LNCaP clone FGC (cell line): ENCODE measurements around the gene MDM4.

Experiments used
- DNase-seq: peaks from one replicate; pipeline ENCODE4 v3.0.0-alpha.2; 2011; ENCODE audit warnings: low read depth
- H3K4me3 ChIP-seq: 2 replicates; pipeline ENCODE4 v1.5.1; 2011; ENCODE audit warnings: mild to moderate bottlenecking, low read depth, low read length, control low read depth
- CTCF ChIP-seq: IDR thresholded peaks from 2 replicates; pipeline ENCODE4 v1.5.1; 2012; ENCODE audit warnings: mild to moderate bottlenecking; ENCODE audit not compliant: control insufficient read depth, insufficient read depth; ENCODE audit errors: extremely low read depth

MDM4 gene

GRCh38 chr1:204493145-204493983 is 22.8 kb upstream of the MDM4 start:
- peak overlapping the region; percentile 87 for H3K4me3 ChIP-seq
- DNase-seq, result no peak
- TF ChIP-seq CTCF, result no peak

GRCh38 chr1:204493984-204494280 is 22.3 kb upstream of the MDM4 start:
- TF ChIP-seq CTCF, result no peak
- DNase-seq, result peak; percentile 52
- peak overlapping the region; percentile 87 for H3K4me3 ChIP-seq

- H3K4me3 ChIP-seq, result peak within 1 kb of the TSS; percentile 87
- TF ChIP-seq CTCF, result peak; percentile 64
- DNase-seq, result peak; percentile 66
Measured at GRCh38 chr1:204494281-204495077, 21.7 kb upstream of the MDM4 start, which contains the start of gene PIK3C2B. TSS of gene PIK3C2B (minus strand) at chr1:204494805. CDS start at chr1:204469802, 25,003 bp downstream.

GRCh38 chr1:204495078-204495753 is 21.0 kb upstream of the MDM4 start:
- H3K4me3 ChIP-seq, result peak overlapping the region; percentile 87
- DNase-seq, result no peak
- no peak for TF ChIP-seq CTCF

- no peak overlapping the region for H3K4me3 ChIP-seq
- DNase-seq, result no peak
- TF ChIP-seq CTCF, result no peak
Measured at GRCh38 chr1:204495777-204496176, 20.4 kb upstream of the MDM4 start.

- H3K4me3 ChIP-seq, result no peak overlapping the region
- TF ChIP-seq CTCF, result no peak
- DNase-seq, result no peak
Measured at GRCh38 chr1:204498981-204499380, 17.2 kb upstream of the MDM4 start.
